SK-N-SH treated with all-trans-retinoic acid at 6 μM for 48 hours (cell line): ENCODE measurements around the gene CLTRN.

Source experiments
- ARNTL ChIP-seq: fragments of 450-650 bp; formaldehyde crosslinking; IDR thresholded peaks from 2 replicates; pipeline ENCODE4 v1.5.0; 2020; ENCODE audit warnings: low read depth, mild to moderate bottlenecking, moderate library complexity, borderline replicate concordance
- ISL1 ChIP-seq: fragments of 250-450 bp; sonication (Bioruptor Pico); IDR thresholded peaks from 2 replicates; pipeline ENCODE4 v2.1.2; 2022; ENCODE audit warnings: mild to moderate bottlenecking, moderate library complexity
- PPARA ChIP-seq: fragments of 250-450 bp; sonication (Bioruptor Pico); IDR thresholded peaks from 2 replicates; pipeline ENCODE4 v1.5.0; 2020; ENCODE audit warnings: mild to moderate bottlenecking, borderline replicate concordance
- RARB ChIP-seq: fragments of 250-450 bp; sonication (Bioruptor Pico); IDR thresholded peaks from 2 replicates; pipeline ENCODE4 v1.8.0; 2021; ENCODE audit warnings: mild to moderate bottlenecking, moderate library complexity
- TOX ChIP-seq: fragments of 250-450 bp; sonication (Bioruptor Pico); IDR thresholded peaks from 2 replicates; pipeline ENCODE4 v1.8.0; 2021; ENCODE audit warnings: mild to moderate bottlenecking, moderate library complexity, borderline replicate concordance
- ZC3H10 ChIP-seq: fragments of 250-450 bp; sonication (Bioruptor Pico); IDR thresholded peaks from 2 replicates; pipeline ENCODE4 v1.5.1; 2021; ENCODE audit warnings: mild to moderate bottlenecking, moderate library complexity
- ZFP30 ChIP-seq: fragments of 450-650 bp; formaldehyde crosslinking; IDR thresholded peaks from 2 replicates; pipeline ENCODE4 v1.5.0; 2022; ENCODE audit warnings: mild to moderate bottlenecking, moderate library complexity
- ZNF70 ChIP-seq: fragments of 450-650 bp; formaldehyde crosslinking; IDR thresholded peaks from 2 replicates; pipeline ENCODE4 v1.5.0; 2020; ENCODE audit warnings: mild to moderate bottlenecking, moderate library complexity
- TF ChIP-seq, protein P1 (sequence below): fragments of 250-450 bp; sonication (Bioruptor Pico); IDR thresholded peaks from 2 replicates; pipeline ENCODE4 v1.5.1; 2020; ENCODE audit warnings: low read depth, mild to moderate bottlenecking, moderate library complexity
- TF ChIP-seq, protein P2 (sequence below): fragments of 250-450 bp; sonication (Bioruptor Pico); IDR thresholded peaks from 2 replicates; pipeline ENCODE4 v1.5.0; 2020; ENCODE audit warnings: mild to moderate bottlenecking, moderate library complexity
- TF ChIP-seq, protein P3 (sequence below): fragments of 250-450 bp; sonication (Bioruptor Pico); IDR thresholded peaks from 2 replicates; pipeline ENCODE4 v1.8.0; 2020; ENCODE audit warnings: mild to moderate bottlenecking, moderate library complexity, borderline replicate concordance
- TF ChIP-seq, protein P4 (sequence below): fragments of 250-450 bp; sonication (Bioruptor Pico); IDR thresholded peaks from 2 replicates; pipeline ENCODE4 v1.5.1; 2021; ENCODE audit warnings: mild to moderate bottlenecking, moderate library complexity

DNA sequence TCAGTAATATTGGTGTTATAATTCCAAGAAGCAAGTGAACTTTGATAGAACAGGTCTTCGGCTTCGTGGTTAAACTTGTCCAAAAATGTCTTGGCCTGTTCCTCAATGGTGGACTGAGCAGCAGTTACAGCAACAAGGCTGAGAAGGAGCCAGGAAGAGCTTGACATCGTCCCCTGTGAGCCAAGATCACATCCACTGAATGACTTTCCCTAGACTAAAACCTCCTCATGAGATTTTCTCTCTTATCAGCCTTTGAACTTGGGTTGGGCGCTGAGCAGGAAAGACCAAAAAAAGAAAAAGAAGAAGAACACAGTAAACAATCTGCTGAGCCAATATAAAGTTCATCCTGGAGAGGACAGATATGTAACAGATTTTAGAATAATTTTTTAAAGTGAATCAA is 63.9 kb downstream of the CLTRN start, which contains the start of gene ACE2:
- TF ChIP-seq PPARA (CRISPR knock-in tag) (no peak), TOX (CRISPR knock-in tag) (no peak), ZC3H10 (CRISPR knock-in tag) (no peak), ZNF70 (no peak), ISL1 (CRISPR knock-in tag) (no peak), ARNTL (no peak), ZFP30 (CRISPR knock-in tag) (no peak), RARB (CRISPR knock-in tag) (no peak)
- TF ChIP-seq, protein P1, sequence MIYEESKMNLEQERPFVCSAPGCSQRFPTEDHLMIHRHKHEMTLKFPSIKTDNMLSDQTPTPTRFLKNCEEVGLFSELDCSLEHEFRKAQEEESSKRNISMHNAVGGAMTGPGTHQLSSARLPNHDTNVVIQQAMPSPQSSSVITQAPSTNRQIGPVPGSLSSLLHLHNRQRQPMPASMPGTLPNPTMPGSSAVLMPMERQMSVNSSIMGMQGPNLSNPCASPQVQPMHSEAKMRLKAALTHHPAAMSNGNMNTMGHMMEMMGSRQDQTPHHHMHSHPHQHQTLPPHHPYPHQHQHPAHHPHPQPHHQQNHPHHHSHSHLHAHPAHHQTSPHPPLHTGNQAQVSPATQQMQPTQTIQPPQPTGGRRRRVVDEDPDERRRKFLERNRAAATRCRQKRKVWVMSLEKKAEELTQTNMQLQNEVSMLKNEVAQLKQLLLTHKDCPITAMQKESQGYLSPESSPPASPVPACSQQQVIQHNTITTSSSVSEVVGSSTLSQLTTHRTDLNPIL (CRISPR knock-in tag): no peak
- TF ChIP-seq, protein P2, sequence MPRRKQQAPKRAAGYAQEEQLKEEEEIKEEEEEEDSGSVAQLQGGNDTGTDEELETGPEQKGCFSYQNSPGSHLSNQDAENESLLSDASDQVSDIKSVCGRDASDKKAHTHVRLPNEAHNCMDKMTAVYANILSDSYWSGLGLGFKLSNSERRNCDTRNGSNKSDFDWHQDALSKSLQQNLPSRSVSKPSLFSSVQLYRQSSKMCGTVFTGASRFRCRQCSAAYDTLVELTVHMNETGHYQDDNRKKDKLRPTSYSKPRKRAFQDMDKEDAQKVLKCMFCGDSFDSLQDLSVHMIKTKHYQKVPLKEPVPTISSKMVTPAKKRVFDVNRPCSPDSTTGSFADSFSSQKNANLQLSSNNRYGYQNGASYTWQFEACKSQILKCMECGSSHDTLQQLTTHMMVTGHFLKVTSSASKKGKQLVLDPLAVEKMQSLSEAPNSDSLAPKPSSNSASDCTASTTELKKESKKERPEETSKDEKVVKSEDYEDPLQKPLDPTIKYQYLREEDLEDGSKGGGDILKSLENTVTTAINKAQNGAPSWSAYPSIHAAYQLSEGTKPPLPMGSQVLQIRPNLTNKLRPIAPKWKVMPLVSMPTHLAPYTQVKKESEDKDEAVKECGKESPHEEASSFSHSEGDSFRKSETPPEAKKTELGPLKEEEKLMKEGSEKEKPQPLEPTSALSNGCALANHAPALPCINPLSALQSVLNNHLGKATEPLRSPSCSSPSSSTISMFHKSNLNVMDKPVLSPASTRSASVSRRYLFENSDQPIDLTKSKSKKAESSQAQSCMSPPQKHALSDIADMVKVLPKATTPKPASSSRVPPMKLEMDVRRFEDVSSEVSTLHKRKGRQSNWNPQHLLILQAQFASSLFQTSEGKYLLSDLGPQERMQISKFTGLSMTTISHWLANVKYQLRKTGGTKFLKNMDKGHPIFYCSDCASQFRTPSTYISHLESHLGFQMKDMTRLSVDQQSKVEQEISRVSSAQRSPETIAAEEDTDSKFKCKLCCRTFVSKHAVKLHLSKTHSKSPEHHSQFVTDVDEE: no peak
- TF ChIP-seq, protein P3, sequence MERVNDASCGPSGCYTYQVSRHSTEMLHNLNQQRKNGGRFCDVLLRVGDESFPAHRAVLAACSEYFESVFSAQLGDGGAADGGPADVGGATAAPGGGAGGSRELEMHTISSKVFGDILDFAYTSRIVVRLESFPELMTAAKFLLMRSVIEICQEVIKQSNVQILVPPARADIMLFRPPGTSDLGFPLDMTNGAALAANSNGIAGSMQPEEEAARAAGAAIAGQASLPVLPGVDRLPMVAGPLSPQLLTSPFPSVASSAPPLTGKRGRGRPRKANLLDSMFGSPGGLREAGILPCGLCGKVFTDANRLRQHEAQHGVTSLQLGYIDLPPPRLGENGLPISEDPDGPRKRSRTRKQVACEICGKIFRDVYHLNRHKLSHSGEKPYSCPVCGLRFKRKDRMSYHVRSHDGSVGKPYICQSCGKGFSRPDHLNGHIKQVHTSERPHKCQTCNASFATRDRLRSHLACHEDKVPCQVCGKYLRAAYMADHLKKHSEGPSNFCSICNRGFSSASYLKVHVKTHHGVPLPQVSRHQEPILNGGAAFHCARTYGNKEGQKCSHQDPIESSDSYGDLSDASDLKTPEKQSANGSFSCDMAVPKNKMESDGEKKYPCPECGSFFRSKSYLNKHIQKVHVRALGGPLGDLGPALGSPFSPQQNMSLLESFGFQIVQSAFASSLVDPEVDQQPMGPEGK (CRISPR knock-in tag): no peak
- TF ChIP-seq, protein P4, sequence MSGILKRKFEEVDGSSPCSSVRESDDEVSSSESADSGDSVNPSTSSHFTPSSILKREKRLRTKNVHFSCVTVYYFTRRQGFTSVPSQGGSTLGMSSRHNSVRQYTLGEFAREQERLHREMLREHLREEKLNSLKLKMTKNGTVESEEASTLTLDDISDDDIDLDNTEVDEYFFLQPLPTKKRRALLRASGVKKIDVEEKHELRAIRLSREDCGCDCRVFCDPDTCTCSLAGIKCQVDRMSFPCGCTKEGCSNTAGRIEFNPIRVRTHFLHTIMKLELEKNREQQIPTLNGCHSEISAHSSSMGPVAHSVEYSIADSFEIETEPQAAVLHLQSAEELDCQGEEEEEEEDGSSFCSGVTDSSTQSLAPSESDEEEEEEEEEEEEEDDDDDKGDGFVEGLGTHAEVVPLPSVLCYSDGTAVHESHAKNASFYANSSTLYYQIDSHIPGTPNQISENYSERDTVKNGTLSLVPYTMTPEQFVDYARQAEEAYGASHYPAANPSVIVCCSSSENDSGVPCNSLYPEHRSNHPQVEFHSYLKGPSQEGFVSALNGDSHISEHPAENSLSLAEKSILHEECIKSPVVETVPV (CRISPR knock-in tag): no peak
